RWPE1 (cell line): ENCODE data around the gene TRIP13.
"Not testable (repeated sequence)": the region's sequence is repeated elsewhere in the genome, so short reads cannot be mapped to it uniquely, and the experiment has no call there.

ENCODE experiments used
- CTCF ChIA-PET: fragments of 350-600 bp; sonication (Branson Sonifier 250); formaldehyde crosslinking; extraction: SDS; loops from one replicate; lab custom pipeline; 2021; lab: Yijun Ruan, JAX
- POLR2A ChIA-PET: fragments of 400-600 bp; formaldehyde crosslinking; extraction: SDS; loops from one replicate; lab custom pipeline; 2020; ENCODE audit warnings: antibody characterized with exemption; ENCODE audit not compliant: low non-redundant PET; lab: Yijun Ruan, JAX
- DNase-seq: peaks from one replicate; pipeline ENCODE4 v3.0.0; 2012; ENCODE audit warnings: low spot score
- H3K27ac ChIP-seq: fragments of 450-650 bp; 2 replicates; pipeline ENCODE4 v1.5.1; 2017
- TF ChIP-seq, protein P1 (sequence below): fragments of 450-650 bp; conservative IDR thresholded peaks from 2 replicates; pipeline ENCODE4 v1.5.1; 2017; ENCODE audit warnings: low read depth, mild to moderate bottlenecking

TRIP13 gene

DNA sequence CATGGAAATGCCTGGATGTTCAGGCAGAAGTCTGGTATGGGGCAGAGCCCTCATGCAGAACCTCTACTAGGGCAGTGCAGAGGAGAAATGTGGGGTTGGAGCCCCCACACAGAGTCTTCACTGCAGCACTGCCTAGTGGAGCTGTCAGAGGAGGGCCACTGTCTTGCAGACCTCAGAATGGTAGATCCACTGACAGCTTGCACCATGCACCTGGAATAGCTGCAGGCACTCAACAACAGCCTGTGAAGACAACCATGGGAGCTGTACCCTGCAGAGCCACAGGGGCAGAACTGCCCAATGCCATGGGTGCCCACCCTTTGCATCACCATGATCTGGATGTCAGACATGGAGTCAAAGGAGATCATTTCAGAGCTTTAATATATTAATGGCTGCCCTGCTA lies 36.9 kb downstream of the TRIP13 start:
- TF ChIP-seq, protein P1, sequence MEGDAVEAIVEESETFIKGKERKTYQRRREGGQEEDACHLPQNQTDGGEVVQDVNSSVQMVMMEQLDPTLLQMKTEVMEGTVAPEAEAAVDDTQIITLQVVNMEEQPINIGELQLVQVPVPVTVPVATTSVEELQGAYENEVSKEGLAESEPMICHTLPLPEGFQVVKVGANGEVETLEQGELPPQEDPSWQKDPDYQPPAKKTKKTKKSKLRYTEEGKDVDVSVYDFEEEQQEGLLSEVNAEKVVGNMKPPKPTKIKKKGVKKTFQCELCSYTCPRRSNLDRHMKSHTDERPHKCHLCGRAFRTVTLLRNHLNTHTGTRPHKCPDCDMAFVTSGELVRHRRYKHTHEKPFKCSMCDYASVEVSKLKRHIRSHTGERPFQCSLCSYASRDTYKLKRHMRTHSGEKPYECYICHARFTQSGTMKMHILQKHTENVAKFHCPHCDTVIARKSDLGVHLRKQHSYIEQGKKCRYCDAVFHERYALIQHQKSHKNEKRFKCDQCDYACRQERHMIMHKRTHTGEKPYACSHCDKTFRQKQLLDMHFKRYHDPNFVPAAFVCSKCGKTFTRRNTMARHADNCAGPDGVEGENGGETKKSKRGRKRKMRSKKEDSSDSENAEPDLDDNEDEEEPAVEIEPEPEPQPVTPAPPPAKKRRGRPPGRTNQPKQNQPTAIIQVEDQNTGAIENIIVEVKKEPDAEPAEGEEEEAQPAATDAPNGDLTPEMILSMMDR, result no peak
- ChIA-PET CTCF (interaction anchor here (0.6 to 1.5 kb wide), 3 partner anchors 81 to 1707 kb away, joined by 3 to 5 read pairs (median 4); no protein-coding TSS in a partner anchor), POLR2A (no interaction called here)
- DNase-seq, result no peak
- no peak overlapping the region for H3K27ac ChIP-seq

GRCh38 chr5:930866-931265 lies 38.2 kb downstream of the TRIP13 start:
- ChIA-PET POLR2A (no interaction called here), CTCF (no interaction called here)
- DNase-seq, result no peak
- no peak overlapping the region for H3K27ac ChIP-seq
- TF ChIP-seq, protein P1, result no peak

- ChIA-PET POLR2A (no interaction called here), CTCF (no interaction called here)
- TF ChIP-seq, protein P1, result no peak
- H3K27ac ChIP-seq, result no peak overlapping the region
- no peak for DNase-seq
These were observed 39.0 kb downstream of the TRIP13 start for GRCh38 chr5:931570-932145.

DNA sequence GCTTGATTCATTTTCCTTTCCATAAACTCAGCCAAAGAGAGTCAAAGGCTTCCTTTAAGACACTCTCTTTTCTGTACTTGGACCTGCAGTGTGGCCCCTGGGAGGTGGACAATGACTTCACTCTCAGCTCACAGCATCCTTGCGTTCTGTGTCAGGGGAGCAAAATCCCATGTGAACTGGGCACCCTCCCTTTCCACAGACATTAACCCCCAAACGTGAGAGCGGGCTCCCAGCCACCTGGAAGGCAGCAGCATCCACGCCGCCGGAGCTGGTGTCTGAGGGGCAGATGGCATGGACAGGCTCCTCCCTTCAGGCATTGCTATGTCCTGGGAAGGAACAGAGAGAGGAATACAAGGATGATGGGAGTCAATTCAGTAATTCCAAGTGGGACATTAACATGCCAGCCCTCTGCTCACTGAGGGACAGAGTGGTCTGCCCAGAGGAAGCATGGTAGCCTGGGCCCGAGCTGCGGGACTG lies 39.5 kb downstream of the TRIP13 start:
- no peak for DNase-seq
- TF ChIP-seq, protein P1, result no peak
- ChIA-PET POLR2A (no interaction called here), CTCF (interaction anchor here (1.0 kb wide), 1 partner anchor 10 kb away, joined by 3 read pairs; no protein-coding TSS in a partner anchor)
- H3K27ac ChIP-seq, result no peak overlapping the region

DNA sequence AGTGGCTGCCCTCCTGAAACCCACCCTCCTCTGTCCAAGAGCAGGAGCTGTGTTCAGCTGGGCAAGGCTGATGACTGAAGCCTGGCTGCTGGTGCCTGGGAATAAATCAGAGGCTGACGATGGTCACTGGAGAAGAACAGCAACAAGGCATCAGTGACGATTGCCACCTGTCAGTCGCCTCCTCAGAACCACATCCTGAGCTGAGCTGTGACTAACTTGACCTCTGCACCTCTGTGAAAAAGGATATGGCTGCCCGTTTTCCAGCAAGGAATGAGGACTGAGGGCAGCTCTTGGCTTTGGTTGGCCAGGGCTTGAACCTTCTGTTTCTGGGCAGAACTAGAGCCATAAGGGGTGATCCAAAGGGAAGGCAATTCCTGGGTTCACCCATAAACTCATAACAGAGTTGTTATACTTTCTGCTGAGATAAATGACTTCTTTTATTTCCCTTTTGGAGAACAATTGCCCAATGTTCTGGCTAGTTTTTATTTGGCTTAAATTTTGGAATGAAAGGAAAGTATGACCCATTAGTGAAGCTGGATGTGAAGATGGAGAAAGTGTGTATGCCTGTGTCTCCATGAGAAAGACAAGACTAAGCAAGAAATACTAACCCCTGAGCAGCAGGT lies 40.1 kb downstream of the TRIP13 start:
- DNase-seq, result no peak
- TF ChIP-seq, protein P1, result no peak
- H3K27ac ChIP-seq, result no peak overlapping the region
- POLR2A ChIA-PET, result no interaction called here
- CTCF ChIA-PET, result interaction anchor here (1.0 to 2.2 kb wide), 2 partner anchors 11 to 235 kb away, joined by 3 to 9 read pairs; no protein-coding TSS in a partner anchor

GRCh38 chr5:933251-933861 lies 40.7 kb downstream of the TRIP13 start:
- CTCF ChIA-PET, result interaction anchor here (0.9 to 2.2 kb wide), 2 partner anchors 57 to 235 kb away, joined by 3 to 9 read pairs; no protein-coding TSS in a partner anchor
- POLR2A ChIA-PET, result no interaction called here
- TF ChIP-seq, protein P1, result no peak
- no peak for DNase-seq
- H3K27ac ChIP-seq, result no peak overlapping the region

- ChIA-PET CTCF (interaction anchor here (0.6 to 2.2 kb wide), 8 partner anchors 15 to 478 kb away, joined by 3 to 9 read pairs (median 3); no protein-coding TSS in a partner anchor), POLR2A (interaction anchor here (0.5 kb wide), 1 partner anchor 25 kb away, joined by 3 read pairs; no protein-coding TSS in a partner anchor)
- not testable (repeated sequence) for DNase-seq, H3K27ac ChIP-seq
These were observed 41.3 kb downstream of the TRIP13 start for GRCh38 chr5:933951-934350.
